SHP77 treated with DMSO at 0.1 percent for 48 hours (cell line): ENCODE results near the gene DEGS1.
"Not testable (repeated sequence)": the region's sequence is repeated elsewhere in the genome, so short reads cannot be mapped to it uniquely, and the experiment has no call there.

Experiments
- DNase-seq: peaks from one replicate; lab custom pipeline; 2025; lab: John Stamatoyannopoulos, UW

The DEGS1 gene

DNA sequence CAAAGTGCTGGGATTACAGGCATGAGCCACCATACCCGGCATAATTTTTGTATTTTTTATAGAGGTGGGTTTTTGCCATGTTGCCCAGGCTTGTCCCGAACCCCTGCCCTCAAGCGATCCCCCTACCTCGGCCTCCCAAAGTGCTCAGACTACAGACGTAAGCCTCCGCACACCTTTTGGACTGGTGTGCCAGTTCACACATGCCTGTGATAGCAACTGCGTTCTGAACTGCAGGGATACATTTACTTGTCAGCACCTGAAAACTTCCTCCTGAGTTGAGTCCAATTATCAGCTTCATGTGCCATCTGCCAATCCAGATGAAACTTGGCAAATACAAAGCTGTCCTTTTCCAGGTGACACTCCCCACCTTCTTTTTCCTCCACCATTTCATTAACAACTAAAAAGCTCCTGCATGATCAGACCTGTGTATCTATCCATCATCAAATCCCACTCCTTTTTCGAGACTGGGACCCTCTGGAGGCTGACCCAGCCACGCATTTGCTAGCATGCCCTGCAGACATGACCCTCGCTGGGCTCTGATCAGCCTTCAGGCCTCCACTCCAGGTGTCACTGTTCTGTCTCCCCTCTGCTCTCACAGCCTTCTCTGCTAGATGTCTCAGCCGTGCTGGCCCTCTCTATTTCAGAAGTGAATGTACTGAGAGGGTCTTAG is 2.1 kb upstream of the DEGS1 start:
- no peak for DNase-seq

GRCh38 chr1:224181453-224181810 is 1.6 kb upstream of the DEGS1 start:
- no peak for DNase-seq

- DNase-seq = no peak
Observed at GRCh38 chr1:224182057-224182865, 779 bp upstream of the DEGS1 start.

DNA sequence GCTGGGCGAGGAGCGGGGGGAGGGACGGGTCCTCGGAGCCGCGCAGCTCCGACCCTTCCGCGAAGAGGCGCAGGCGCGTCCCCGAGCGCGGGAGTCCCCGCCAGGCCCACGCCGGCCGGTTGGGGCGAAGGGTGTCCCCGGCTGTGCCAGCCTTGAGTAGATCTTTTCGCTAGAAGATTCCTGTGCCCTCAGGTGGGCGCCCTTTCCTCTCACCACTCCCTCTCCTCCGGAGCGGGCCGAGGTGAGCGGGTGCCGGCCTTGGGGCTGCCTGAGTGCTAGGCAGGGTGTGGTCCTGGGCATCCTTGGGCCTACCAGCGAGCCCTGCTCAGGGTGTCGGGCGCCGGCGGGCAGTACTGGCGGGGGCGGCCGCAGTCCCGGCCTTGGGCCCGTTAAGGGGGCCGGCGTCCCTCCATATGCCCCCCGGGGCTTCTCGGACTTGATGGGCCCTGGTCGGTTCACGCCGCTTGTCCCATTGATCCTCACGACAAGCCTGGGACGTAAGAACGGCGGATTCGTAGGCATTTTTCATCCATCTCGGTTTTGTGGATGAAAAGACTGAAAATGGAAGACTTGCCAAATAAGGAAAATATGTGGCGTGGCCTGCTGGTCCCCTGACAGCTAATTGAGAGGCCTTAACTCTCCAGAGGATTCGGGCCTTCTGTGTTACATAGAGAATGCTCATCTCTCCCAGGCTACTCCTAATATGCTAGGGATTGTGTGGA is 712 bp downstream of the DEGS1 start:
- DNase-seq = no peak

DNA sequence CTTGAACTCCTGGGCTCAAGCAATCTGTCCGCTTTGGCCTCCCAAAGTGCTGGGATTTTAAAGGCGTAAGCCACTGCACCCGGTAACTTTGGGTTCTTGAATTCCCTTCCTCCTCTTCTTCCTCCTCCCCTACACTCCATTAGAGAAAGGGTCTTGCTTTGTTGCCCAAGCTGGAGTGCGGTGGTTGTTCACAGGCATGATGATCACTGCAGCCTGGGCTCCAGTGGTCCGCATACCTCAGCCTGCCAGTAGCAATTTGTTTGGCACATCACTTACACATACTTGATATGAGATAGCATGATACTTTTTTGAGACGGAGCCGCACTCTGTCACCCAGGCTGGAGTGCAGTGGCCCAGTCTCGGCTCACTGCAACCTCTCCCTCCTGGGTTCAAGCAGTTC is 2.2 kb downstream of the DEGS1 start:
- no peak for DNase-seq

- no peak for DNase-seq
Observed at GRCh38 chr1:224188286-224188685, 5.2 kb downstream of the DEGS1 start.

- DNase-seq = no peak
Observed at GRCh38 chr1:224189561-224189960, 6.5 kb downstream of the DEGS1 start.

DNA sequence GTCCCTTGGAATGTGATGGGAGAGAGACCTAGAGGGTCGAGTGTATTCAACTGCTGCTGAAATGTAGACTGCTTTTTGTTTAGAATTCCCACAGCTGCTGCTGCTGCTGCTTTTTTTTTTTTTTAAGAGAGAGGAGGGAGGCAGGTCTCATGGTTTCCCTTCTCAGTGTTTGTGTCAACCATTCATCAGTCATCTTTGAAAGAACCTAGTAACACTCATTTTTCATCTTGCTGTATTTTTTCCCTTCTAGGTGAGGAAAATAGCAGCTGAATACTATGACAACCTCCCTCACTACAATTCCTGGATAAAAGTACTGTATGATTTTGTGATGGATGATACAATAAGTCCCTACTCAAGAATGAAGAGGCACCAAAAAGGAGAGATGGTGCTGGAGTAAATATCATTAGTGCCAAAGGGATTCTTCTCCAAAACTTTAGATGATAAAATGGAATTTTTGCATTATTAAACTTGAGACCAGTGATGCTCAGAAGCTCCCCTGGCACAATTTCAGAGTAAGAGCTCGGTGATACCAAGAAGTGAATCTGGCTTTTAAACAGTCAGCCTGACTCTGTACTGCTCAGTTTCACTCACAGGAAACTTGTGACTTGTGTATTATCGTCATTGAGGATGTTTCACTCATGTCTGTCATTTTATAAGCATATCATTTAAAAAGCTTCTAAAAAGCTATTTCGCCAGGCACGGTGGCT is 9.2 kb downstream of the DEGS1 start:
- DNase-seq = no peak

DNA sequence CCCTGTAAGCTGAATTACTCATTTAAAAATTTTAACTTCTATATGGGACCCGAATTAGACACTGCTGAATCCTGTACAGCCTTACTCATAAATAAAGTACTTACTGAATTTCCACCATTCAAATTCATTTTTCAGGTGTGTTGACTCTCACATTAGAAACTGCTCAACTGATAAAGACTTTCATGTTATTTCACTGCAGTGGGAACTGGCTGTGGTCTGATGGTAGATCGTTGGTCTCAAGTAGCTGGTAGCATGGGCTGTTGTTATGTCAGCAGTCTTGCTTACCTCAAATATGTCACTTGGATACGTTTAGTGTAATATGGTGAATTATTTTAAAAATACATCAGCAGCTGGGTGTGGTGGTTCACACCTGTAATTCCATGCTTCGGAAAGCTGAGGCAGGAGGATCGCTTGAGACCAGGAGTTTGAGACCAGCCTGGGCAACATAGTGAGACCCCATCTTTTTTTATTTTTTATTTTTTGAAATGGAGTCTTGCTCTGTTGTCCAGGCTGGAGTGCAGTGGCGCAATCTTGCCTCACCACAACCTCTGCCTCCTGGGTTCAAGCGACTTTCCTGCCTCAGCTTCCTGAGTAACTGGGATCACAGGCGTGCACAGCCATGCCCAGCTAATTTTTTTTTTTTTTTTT is 10.4 kb downstream of the DEGS1 start:
- DNase-seq = no peak

- DNase-seq = no peak
Observed at GRCh38 chr1:224196813-224197600, 14.0 kb downstream of the DEGS1 start.

DNA sequence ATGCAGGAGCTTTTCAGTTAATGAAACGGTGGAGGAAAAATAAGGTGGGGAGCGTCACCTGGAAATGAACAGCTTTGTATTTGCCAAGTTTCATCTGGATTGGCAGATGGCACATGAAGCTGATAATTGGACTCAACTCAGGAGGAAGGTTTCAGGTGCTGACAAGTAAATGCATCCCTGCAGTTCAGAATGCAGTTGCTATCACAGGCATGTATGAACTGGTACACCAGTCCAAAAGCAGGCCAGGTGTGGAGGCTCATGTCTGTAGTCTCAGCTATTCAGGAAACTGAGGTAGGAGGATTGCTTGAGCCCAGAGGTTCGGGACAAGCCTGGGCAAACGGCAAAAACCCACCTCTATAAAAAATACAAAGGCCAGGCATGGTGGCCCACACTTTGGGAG is 15.5 kb downstream of the DEGS1 start:
- no peak for DNase-seq

GRCh38 chr1:224199679-224200078 is 16.6 kb downstream of the DEGS1 start:
- DNase-seq = no peak

GRCh38 chr1:224201383-224201782 is 18.3 kb downstream of the DEGS1 start:
- no peak for DNase-seq

GRCh38 chr1:224201853-224202252 is 18.8 kb downstream of the DEGS1 start:
- DNase-seq = no peak

GRCh38 chr1:224203243-224204016 is 20.4 kb downstream of the DEGS1 start:
- no peak for DNase-seq

DNA sequence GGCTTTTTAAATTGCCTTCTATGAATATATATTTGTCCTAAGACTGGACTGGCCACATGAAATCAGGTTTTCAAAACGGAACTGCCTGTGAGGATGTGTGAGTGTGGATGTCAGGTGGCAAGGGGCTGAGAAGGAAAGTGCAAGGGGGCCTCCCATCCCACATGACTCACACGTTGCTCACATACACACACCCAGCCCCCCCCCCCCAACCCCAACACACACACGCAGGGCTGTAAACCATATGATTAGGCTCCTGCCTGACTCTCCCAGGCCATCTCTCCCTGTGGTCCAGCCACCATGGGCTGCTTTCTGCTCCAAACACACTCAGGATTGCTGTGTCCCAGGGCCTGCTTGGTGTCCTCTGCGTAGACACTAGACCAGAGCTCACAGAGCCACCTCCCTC is 22.4 kb downstream of the DEGS1 start:
- no peak for DNase-seq

DNA sequence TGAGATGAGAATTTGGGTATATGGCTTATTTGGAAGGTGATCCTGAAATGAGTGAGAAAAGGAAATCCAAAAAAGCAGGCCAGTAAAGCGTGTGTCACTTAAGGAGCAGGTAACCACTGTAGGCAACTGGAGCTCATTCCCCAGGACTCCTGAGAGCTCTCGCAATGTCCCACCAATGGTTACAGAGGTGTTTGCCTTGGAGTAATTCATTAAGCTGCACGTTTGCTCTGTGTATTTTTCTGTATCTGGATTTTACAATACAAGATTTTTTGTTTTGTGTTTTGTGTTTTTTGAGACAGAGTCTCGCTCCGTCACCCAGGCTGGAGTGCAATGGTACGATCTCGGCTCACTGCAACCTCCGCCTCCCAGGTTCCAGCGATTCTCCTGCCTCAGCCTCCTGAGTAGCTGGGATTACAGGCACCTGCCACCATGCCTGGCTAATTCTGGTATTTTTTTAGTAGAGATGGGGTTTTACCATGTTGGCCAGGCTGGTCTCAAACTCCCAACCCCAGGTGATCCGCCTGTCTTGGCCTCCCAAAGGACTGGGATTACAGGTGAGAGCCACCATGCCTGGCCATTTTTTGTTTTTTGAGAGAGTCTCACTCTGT is 23.0 kb downstream of the DEGS1 start:
- DNase-seq = not testable (repeated sequence)

GRCh38 chr1:224211206-224211962 is 28.3 kb downstream of the DEGS1 start:
- DNase-seq = peak; percentile 76

DNA sequence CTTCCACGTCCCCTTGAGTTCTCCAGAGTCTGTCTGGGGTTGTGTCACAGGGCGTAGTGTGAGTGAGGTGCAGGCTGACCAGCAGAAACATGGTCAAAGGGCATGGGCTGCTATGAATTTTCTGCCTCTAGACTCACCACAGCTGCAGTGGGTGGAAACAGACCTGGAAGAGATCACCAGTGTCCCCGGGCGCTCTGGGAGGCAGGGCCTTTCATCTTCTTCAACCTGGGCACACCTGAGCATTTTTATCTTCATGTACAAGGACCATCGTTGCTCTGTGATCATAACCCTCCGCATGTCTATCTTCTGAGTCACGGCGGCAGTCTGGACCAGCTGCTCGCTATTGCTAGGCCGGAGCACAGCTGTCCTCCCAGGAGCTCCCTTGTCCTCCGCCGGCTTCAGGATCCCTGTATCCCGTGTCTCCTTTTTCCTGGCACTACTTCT is 29.6 kb downstream of the DEGS1 start:
- DNase-seq = no peak
